GM19455 (cell line): ENCODE results near the gene ZFP64.
"Not testable (repeated sequence)": the region's sequence is repeated elsewhere in the genome, so short reads cannot be mapped to it uniquely, and the experiment has no call there.

Experiments used
- ATAC-seq: cut with Tn5 transposase; IDR thresholded peaks from one replicate; pipeline ENCODE4 v1.9.1; 2021; ENCODE audit not compliant: unreplicated experiment

The ZFP64 gene

GRCh38 chr20:52207020-52207810, 15.6 kb upstream of the ZFP64 start:
- ATAC-seq = no peak

- ATAC-seq = no peak
These were observed 12.6 kb upstream of the ZFP64 start for GRCh38 chr20:52204136-52204535.

GRCh38 chr20:52201395-52201794, 9.8 kb upstream of the ZFP64 start:
- no peak for ATAC-seq

GRCh38 chr20:52200870-52201269, 9.3 kb upstream of the ZFP64 start:
- no peak for ATAC-seq

GRCh38 chr20:52196845-52197244, 5.3 kb upstream of the ZFP64 start:
- ATAC-seq = no peak

GRCh38 chr20:52193886-52194545, 2.4 kb upstream of the ZFP64 start:
- no peak for ATAC-seq

GRCh38 chr20:52193133-52193532, 1.6 kb upstream of the ZFP64 start:
- ATAC-seq = no peak

- ATAC-seq = not testable (repeated sequence)
These were observed 1.1 kb upstream of the ZFP64 start for GRCh38 chr20:52192719-52193007.

- ATAC-seq = peak; percentile 51
These were observed 538 bp upstream of the ZFP64 start for GRCh38 chr20:52191916-52192718.

- ATAC-seq = no peak
These were observed 995 bp downstream of the ZFP64 start for GRCh38 chr20:52190437-52191131.

- no peak for ATAC-seq
These were observed 9.8 kb downstream of the ZFP64 start for GRCh38 chr20:52181766-52182165.

GRCh38 chr20:52180180-52180840, 11.3 kb downstream of the ZFP64 start:
- ATAC-seq = no peak

GRCh38 chr20:52179331-52180179, 12.0 kb downstream of the ZFP64 start:
- ATAC-seq = peak; percentile 94

GRCh38 chr20:52178691-52179090, 12.9 kb downstream of the ZFP64 start:
- no peak for ATAC-seq

GRCh38 chr20:52175840-52176239, 15.7 kb downstream of the ZFP64 start:
- ATAC-seq = no peak

- ATAC-seq = peak; percentile 90
These were observed 19.1 kb downstream of the ZFP64 start for GRCh38 chr20:52172392-52173047.

- no peak for ATAC-seq
These were observed 20.6 kb downstream of the ZFP64 start for GRCh38 chr20:52171025-52171424.

GRCh38 chr20:52168116-52168515, 23.5 kb downstream of the ZFP64 start:
- ATAC-seq = no peak

- no peak for ATAC-seq
These were observed 24.2 kb downstream of the ZFP64 start for GRCh38 chr20:52167232-52167840.
